ENCODE results near the gene FXYD5.

GRCh38 chr19:35177377-35178274 is 23.1 kb downstream of the FXYD5 start:
- TF ChIP-seq CTCF (IDR thresholded peaks at IDR 0.05) = no peak
- TF ChIP-seq POLR2A (IDR thresholded peaks at IDR 0.05) = no peak

All from stomach (tissue), 4 donors.